Measurements from ENCODE around the gene TCIRG1. TPM values are rescaled to one million over a fixed set of nuclear protein-coding genes. Genes with fewer than 3 reads are reported as not detected.

The TCIRG1 gene
- total and polyA plus RNA-seq, 2 of the 13 experiments (the other 11 are each of a cell fraction or from before 2014, with no cell fraction given) = 48.0 to 69.6 TPM

GRCh38 chr11:68003846-68004550 lies 34.8 kb upstream of the TCIRG1 start, which contains the start of gene UNC93B1 (continued):
- TF ChIP-seq, protein P1, sequence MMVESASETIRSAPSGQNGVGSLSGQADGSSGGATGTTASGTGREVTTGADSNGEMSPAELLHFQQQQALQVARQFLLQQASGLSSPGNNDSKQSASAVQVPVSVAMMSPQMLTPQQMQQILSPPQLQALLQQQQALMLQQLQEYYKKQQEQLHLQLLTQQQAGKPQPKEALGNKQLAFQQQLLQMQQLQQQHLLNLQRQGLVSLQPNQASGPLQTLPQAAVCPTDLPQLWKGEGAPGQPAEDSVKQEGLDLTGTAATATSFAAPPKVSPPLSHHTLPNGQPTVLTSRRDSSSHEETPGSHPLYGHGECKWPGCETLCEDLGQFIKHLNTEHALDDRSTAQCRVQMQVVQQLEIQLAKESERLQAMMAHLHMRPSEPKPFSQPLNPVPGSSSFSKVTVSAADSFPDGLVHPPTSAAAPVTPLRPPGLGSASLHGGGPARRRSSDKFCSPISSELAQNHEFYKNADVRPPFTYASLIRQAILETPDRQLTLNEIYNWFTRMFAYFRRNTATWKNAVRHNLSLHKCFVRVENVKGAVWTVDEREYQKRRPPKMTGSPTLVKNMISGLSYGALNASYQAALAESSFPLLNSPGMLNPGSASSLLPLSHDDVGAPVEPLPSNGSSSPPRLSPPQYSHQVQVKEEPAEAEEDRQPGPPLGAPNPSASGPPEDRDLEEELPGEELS (CRISPR knock-in tag; IDR thresholded peaks at IDR 0.05) = 0 out of 2 replicates have a peak, but pooled peaks have one; percentile 20
- TF ChIP-seq ZNF430 (CRISPR knock-in tag; IDR thresholded peaks at IDR 0.05) (0 out of 2 replicates have a peak, but pooled peaks have one; percentile 15), ZNF563 (CRISPR knock-in tag; IDR thresholded peaks at IDR 0.05) (no peak), MXD1 (CRISPR knock-in tag; IDR thresholded peaks at IDR 0.05) (no peak), TCF7 (IDR thresholded peaks at IDR 0.05; ENCODE audit: low read depth) (no peak), FOXA3 (CRISPR knock-in tag; IDR thresholded peaks at IDR 0.05) (0 out of 2 replicates have a peak, but pooled peaks have one; percentile 28)

- Histone ChIP-seq H3K9ac (ENCODE audit: insufficient read depth, low read depth, low read length) (peak overlapping the region; percentile 55), H3K27ac (ENCODE audit: extremely low read length, insufficient read depth, low read length) (no peak overlapping the region)
- no peak for DNase-seq (ENCODE audit: low spot score)
Measured at GRCh38 chr11:68004551-68005335, 34.1 kb upstream of the TCIRG1 start.

More at GRCh38 chr11:68004551-68005335, 34.1 kb upstream of the TCIRG1 start:
- peak overlapping the region; percentile 54 to 72 (median 61); a peak in 5 of 6 replicates for H3K4me3 ChIP-seq (replicated peaks in 1 of 3; ENCODE audit: insufficient read depth in 1 of 3, low read depth in 2 of 3, low read length in 3 of 3)
- no peaks in the 10 kb centered on the region for H4K20me1 ChIP-seq (ENCODE audit: insufficient read depth, low read length)
- no peak overlapping the region for H2AFZ ChIP-seq (ENCODE audit: low read length)
- H3K9me3 ChIP-seq (ENCODE audit: low read length) = no peaks in the 10 kb centered on the region
- POLR2A ChIA-PET = no interaction called here
- in situ Hi-C loops (cut with HindIII; ENCODE audit: extremely low pct_ligation_motif_present, low pct_unique_long_range_greater_than_20kb) = no loop called here
- 63% methylated on average over 9 of the region's 14 CpGs for WGBS (ENCODE audit: low lambda C conversion rate)
- FAIRE-seq = no peak
- CTCF ChIA-PET (ENCODE audit: low intra/inter-chr PET ratio, low total read pairs) = no interaction called here
- ATAC-seq = no peak
- intact Hi-C loops (cut with micrococcal nuclease; ENCODE audit: unreplicated experiment) = no loop called here
- H3K36me3 ChIP-seq (replicated peaks in 1 of 2; ENCODE audit: control insufficient read depth in 1 of 2, insufficient read depth in 2 of 2, low read length in 2 of 2) = no peaks in the 10 kb centered on the region
- H3K27me3 ChIP-seq (ENCODE audit: control insufficient read depth in 1 of 2, insufficient read depth in 2 of 2, low read length in 2 of 2) = no peaks in the 10 kb centered on the region
- H3K4me1 ChIP-seq (ENCODE audit: insufficient read depth, low read length) = peaks cover 70% of the 10 kb centered on the region
- no TSS peak for BruUV-seq (replicated peaks)
- H3K79me2 ChIP-seq (ENCODE audit: insufficient read depth, low read length) = no peaks in the 10 kb centered on the region
- H3K4me2 ChIP-seq (ENCODE audit: low read depth, low read length) = peak overlapping the region; percentile 90
- TF ChIP-seq KDM5B (CRISPR knock-in tag; IDR thresholded peaks at IDR 0.05; ENCODE audit: borderline replicate concordance) (no peak), PLSCR1 (CRISPR knock-in tag; IDR thresholded peaks at IDR 0.05; ENCODE audit: borderline replicate concordance) (no peak), GZF1 (CRISPR knock-in tag; IDR thresholded peaks at IDR 0.05) (no peak), ZNF143 (CRISPR knock-in tag; IDR thresholded peaks at IDR 0.05) (peak; percentile 72), HNRNPUL1 (IDR thresholded peaks at IDR 0.05; ENCODE audit: low read depth, low read length) (no peak), AGO1 (IDR thresholded peaks at IDR 0.05; ENCODE audit: low read depth, low read length, poor library complexity, severe bottlenecking) (peak; percentile 25), EED (CRISPR knock-in tag; IDR thresholded peaks at IDR 0.05) (peak; percentile 56; the same call in 1 of the 2 replicates), ZNF792 (CRISPR knock-in tag; IDR thresholded peaks at IDR 0.05) (no peak)
- TF ChIP-seq, protein P2, sequence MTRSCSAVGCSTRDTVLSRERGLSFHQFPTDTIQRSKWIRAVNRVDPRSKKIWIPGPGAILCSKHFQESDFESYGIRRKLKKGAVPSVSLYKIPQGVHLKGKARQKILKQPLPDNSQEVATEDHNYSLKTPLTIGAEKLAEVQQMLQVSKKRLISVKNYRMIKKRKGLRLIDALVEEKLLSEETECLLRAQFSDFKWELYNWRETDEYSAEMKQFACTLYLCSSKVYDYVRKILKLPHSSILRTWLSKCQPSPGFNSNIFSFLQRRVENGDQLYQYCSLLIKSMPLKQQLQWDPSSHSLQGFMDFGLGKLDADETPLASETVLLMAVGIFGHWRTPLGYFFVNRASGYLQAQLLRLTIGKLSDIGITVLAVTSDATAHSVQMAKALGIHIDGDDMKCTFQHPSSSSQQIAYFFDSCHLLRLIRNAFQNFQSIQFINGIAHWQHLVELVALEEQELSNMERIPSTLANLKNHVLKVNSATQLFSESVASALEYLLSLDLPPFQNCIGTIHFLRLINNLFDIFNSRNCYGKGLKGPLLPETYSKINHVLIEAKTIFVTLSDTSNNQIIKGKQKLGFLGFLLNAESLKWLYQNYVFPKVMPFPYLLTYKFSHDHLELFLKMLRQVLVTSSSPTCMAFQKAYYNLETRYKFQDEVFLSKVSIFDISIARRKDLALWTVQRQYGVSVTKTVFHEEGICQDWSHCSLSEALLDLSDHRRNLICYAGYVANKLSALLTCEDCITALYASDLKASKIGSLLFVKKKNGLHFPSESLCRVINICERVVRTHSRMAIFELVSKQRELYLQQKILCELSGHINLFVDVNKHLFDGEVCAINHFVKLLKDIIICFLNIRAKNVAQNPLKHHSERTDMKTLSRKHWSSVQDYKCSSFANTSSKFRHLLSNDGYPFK (CRISPR knock-in tag; IDR thresholded peaks at IDR 0.05; ENCODE audit: borderline replicate concordance) = 0 out of 2 replicates have a peak, but pooled peaks have one; percentile 40

All from HepG2 (cell line).